Heart left ventricle (tissue), 13 donors: Measurements from ENCODE around the gene ZIM2.

Experiments used
- CTCF ChIP-seq, 12 donors: fragments of 200-600 bp; sonication (generic) in 4 of 12; IDR thresholded peaks; one replicate each; pipeline versions ENCODE4 v1.5.0 to v1.8.0; 2018 to 2022; ENCODE audit warnings: antibody characterized with exemption in 12 of 12, mild to moderate bottlenecking in 5 of 12
- POLR2A ChIP-seq, 2 donors: fragments of 450-650 bp; IDR thresholded peaks; one replicate each; pipeline ENCODE4 v1.6.1; 2017; ENCODE audit warnings: antibody characterized with exemption in 2 of 2, mild to moderate bottlenecking in 2 of 2, moderate library complexity in 2 of 2
- donor health status: ischemic (EF 13 %, LVEDD 7.1; RV severe dilation, severe dysfunction).
- donor health status: DM: no; HTN: yes; CAD: no.
- donor health status: DM: no; HTN: no; CAD: no.
- donor health status: ischemic (EF 25% LVEDD 6.9; RV normal size, moderate dysfunction).
- donor health status: ischemic (EF 25% LVEDD 5.7; RV mildly dilated, moderate dysfunction).
- donor health status: ischemic (EF 35%, LVEDD 5.7; RV mildly dilated, moderate dysfunction).
- donor health status: nonischemic (EF 11% LVEDD 7.7; RV severe dilation, severe dysfunction).
- donor health status: DM: yes; HTN: yes; CAD: no.
- donor health status: PGD.
- donor health status: ischemic (EF 29% LVEDD 5.4; RV normal size, mild dysfunction).
- donor health status: nonischemic (EF 23%, LVEDD 6.1; RV moderate dilation, normal function).

DNA sequence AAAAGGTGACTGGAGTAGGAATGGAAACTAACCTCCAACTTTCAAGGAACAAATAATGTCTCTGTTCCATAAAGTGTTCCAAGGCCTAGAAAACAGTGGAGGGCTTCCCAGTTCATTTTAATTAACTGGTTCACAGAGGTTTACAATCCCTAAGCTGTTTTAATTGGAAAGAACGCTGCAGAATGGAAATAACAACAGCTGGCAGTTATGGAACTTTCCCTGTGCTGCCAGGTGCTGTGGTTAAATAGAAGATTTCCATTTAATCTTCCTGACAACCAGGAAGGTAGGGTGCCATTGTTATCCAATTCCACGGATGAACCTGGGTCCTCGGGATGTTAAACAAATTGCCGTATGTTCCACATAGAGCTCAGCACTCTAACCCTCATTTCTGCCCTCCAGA lies 22.2 kb upstream of the ZIM2 start:
- TF ChIP-seq CTCF (IDR thresholded peaks at IDR 0.05) (no peak), POLR2A (IDR thresholded peaks at IDR 0.05) (no peak)
